Adrenal gland (tissue), 12 donors: ENCODE measurements around the gene C5AR1. TPM values are rescaled to one million over a fixed set of nuclear protein-coding genes. Genes with fewer than 3 reads are reported as not detected.
"Not testable (repeated sequence)": the region's sequence is repeated elsewhere in the genome, so short reads cannot be mapped to it uniquely, and the experiment has no call there.

Source experiments
- DNase-seq, 7 donors: peaks; one replicate each; pipeline ENCODE4 v3.0.0-alpha.2; 2019 to 2020
- H3K27ac ChIP-seq, 5 donors: fragments of 200-600 bp; sonication (generic) in 4 of 5; 1 replicate in 3 of 5; 2 replicates in 2 of 5; pipeline versions ENCODE4 v1.5.1 to v1.8.0; 2016 to 2020; ENCODE audit warnings: mild to moderate bottlenecking in 1 of 5
- H3K27me3 ChIP-seq: fragments of 200-600 bp; 2 replicates; pipeline ENCODE4 v1.8.0; 2021
- H3K36me3 ChIP-seq, 2 donors: fragments of 200-600 bp; replicated peaks in 1 of 2; 1 replicate in 1 of 2; 2 replicates in 1 of 2; pipeline versions ENCODE4 v1.5.1 to v1.8.0; 2018 to 2022
- H3K4me1 ChIP-seq, 2 donors: fragments of 200-600 bp; replicated peaks in 1 of 2; 1 replicate in 1 of 2; 2 replicates in 1 of 2; pipeline versions ENCODE4 v1.5.1 to v1.8.0; 2018 to 2021
- H3K4me3 ChIP-seq, 4 donors: fragments of 200-600 bp; sonication (generic) in 3 of 4; one replicate each; pipeline ENCODE4 v1.5.1; 2016 to 2018
- H3K9me3 ChIP-seq, 3 donors: fragments of 200-600 bp; sonication (generic) in 1 of 3; replicated peaks in 1 of 3; 1 replicate in 2 of 3; 2 replicates in 1 of 3; pipeline versions ENCODE4 v1.5.1 to v1.8.0; 2016 to 2021
- POLR2A ChIP-seq, 2 donors: fragments of 450-650 bp; IDR thresholded peaks; one replicate each; pipeline ENCODE4 v1.6.1; 2017; ENCODE audit warnings: antibody characterized with exemption in 2 of 2, mild to moderate bottlenecking in 2 of 2, moderate library complexity in 1 of 2
- WGBS, 4 donors: extraction: QIAGEN DNeasy Blood & Tissue Kit in 2 of 4; methylation state at CpG; one replicate each; pipeline versions ENCODE4 v1.1.5 to v1.1.7; 2013 to 2017; 5-methylcytosine and 5-hydroxymethylcytosine counted together
- intact Hi-C, 2 donors: fragments of 100-400 bp; cut with DNase I; formaldehyde crosslinking; loops; one replicate each; pipeline versions ENCODE4 v1.14.1 to v1.15.0; 2022 to 2023
- polyA plus RNA-seq, 3 donors: library from polyadenylated mRNA; stranded (reverse); fragments of 200-250 nt in 2 of 3; fragments of 350-450 nt in 1 of 3; fragmentation: Illumina TruSeq in 1 of 3; extraction: RNeasy Lipid Tissue Mini Kit (QIAGEN cat#74804) in 1 of 3; gene quantifications; one replicate each; pipeline ENCODE4 v1.2.3, GENCODE V29; 2013 to 2014
- total RNA-seq, 9 donors: library from RNA; depleted of rRNA in 4 of 9; stranded (reverse); fragments of >200 nt in 4 of 9; fragments of 120-200 nt in 1 of 9; fragmentation: NEBNext Ultra II Directional in 1 of 9; extraction: Animal tissue kit (Norgen Biotek cat#: 25700) in 1 of 9; gene quantifications; one replicate each; pipeline versions ENCODE4 v1.1.0 to v1.2.4, GENCODE V29; 2013 to 2023
- TF ChIP-seq, protein P1 (sequence below), 6 experiments: fragments of 450-650 bp in 4 of 6; fragments of 200-600 bp in 2 of 6; sonication (generic) in 1 of 6; IDR thresholded peaks; 1 replicate in 5 of 6; 2 replicates in 1 of 6; pipeline versions ENCODE4 v1.5.1 to v1.8.0; 2016 to 2021; ENCODE audit warnings: antibody characterized with exemption in 6 of 6, mild to moderate bottlenecking in 2 of 6, moderate library complexity in 1 of 6
- donor health status: healthy with polysubstance abuse.
- donor health status: Bipolar disorder and iron deficiency.
- donor health status: DM: yes; HTN: yes; CAD: no.
- donor health status: DM: no; HTN: no; CAD: no.
- donor health status: DM: no; HTN: no; CAD: no.
- donor health status: DM: yes; HTN: yes; CAD: no.

The C5AR1 gene
- total and polyA plus RNA-seq, 12 donors, result 0.91 to 34.8 (median 14.6) TPM

DNA sequence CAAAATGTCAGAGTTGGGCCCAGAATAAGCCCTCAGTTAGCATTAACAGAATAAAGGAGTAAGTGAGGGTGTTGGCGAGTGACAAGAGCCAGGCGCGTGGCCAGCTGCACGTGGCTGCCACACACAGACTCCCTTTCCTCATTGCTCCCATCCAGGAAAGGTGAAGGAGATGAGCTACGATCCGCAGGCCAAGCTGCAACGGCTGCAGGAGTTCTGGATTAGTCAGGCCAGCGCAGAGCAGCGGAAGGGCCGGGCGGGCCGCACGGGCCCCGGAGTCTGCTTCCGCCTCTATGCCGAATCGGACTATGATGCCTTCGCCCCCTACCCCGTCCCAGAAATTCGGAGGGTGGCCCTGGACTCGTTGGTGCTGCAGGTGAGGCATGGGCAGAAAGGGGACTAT lies 52.7 kb downstream of the C5AR1 start:
- H3K27me3 ChIP-seq, result no peaks in the 10 kb centered on the region
- peaks cover 0 to 84% of the 10 kb centered on the region in 2 donors for H3K36me3 ChIP-seq
- H3K9me3 ChIP-seq, result no peaks in the 10 kb centered on the region
- intact Hi-C loops, result no loop called here
- no peak overlapping the region for H3K4me3 ChIP-seq
- no peak for DNase-seq
- no peaks in the 10 kb centered on the region for H3K4me1 ChIP-seq
- TF ChIP-seq, protein P1, sequence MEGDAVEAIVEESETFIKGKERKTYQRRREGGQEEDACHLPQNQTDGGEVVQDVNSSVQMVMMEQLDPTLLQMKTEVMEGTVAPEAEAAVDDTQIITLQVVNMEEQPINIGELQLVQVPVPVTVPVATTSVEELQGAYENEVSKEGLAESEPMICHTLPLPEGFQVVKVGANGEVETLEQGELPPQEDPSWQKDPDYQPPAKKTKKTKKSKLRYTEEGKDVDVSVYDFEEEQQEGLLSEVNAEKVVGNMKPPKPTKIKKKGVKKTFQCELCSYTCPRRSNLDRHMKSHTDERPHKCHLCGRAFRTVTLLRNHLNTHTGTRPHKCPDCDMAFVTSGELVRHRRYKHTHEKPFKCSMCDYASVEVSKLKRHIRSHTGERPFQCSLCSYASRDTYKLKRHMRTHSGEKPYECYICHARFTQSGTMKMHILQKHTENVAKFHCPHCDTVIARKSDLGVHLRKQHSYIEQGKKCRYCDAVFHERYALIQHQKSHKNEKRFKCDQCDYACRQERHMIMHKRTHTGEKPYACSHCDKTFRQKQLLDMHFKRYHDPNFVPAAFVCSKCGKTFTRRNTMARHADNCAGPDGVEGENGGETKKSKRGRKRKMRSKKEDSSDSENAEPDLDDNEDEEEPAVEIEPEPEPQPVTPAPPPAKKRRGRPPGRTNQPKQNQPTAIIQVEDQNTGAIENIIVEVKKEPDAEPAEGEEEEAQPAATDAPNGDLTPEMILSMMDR (IDR thresholded peaks at IDR 0.05), result no peak
- TF ChIP-seq POLR2A (IDR thresholded peaks at IDR 0.05), result no peak
- no peak overlapping the region for H3K27ac ChIP-seq
- 93 to 96% (median 94%) methylated on average over 21 of the region's 21 CpGs for WGBS, 4 donors

DNA sequence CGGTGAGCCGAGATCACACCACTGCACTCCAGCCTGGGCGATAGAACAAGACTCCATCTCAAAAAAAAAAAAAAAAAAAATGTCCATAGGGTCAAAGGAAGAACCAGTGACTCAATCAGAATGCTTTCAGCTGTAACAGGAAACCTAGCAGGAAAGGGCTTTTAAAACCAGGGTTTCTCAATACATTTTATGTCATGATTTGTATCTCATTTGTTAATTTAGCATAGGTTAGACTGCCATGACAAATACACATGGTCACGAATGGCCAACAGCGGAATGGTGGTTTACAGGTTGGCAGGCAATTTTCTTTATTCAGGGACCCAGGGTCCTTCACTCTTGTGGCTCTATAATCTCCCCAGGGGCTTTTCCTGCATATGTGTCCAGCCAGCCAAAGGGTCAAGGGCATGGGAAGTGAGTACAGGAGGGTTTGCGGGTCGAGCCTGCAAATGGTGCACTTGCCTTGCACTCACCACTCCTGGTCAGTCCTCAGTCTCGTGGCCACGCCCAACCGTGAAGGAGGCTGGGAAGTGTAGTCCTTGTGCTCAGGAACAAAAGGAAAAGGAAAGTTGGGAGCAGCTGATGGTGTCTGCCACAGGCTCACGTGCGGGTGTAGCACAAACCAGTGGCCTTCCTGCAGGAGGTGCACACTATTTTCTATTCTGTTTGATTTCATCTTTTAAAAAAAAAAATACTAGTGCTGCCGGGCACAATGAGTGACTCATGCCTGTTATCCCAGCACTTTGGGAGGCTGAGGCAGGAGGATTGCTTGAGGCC lies 54.3 kb downstream of the C5AR1 start:
- Histone ChIP-seq H3K27ac (no peak overlapping the region), H3K4me1 (no peaks in the 10 kb centered on the region), H3K4me3 (no peak overlapping the region), H3K36me3 (peaks cover 0 to 73% of the 10 kb centered on the region in 2 donors), H3K27me3 (no peaks in the 10 kb centered on the region), H3K9me3 (no peaks in the 10 kb centered on the region)
- WGBS, 4 donors, result 74 to 83% (median 79%) methylated on average over 12 to 13 of the region's 13 CpGs
- peak in 2 of 7 donors; percentile 45 to 47 for DNase-seq
- TF ChIP-seq POLR2A (IDR thresholded peaks at IDR 0.05), result no peak
- TF ChIP-seq, protein P1 (IDR thresholded peaks at IDR 0.05), result no peak
- intact Hi-C loops, result no loop called here

DNA sequence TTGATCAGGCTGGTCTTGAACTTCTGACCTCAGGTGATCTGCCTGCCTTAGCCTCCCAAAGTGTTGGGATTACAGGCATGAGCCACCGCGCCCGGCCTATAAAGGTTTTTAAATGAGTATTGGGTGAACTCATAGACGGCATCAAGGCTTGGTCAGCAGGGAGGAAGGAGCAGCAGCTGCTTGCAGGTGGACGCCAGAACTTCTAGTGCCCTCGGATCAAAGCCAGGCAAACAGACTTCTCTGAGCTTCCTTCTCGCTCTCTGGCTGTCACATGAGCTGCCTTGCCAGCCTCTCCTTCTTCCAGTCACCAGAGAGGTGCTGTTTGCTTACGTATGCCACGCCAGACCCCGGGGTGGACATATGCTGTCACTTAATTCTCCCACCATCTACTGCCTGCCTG lies 55.8 kb downstream of the C5AR1 start:
- H3K27me3 ChIP-seq, DNase-seq, H3K4me3 ChIP-seq, H3K27ac ChIP-seq, H3K9me3 ChIP-seq, H3K4me1 ChIP-seq, intact Hi-C loops: not testable (repeated sequence)
- WGBS, 4 donors, result 88 to 96% (median 92%) methylated on average over 7 to 10 of the region's 10 CpGs
- peaks cover 0 to 69% of the 10 kb centered on the region in 2 donors for H3K36me3 ChIP-seq

DNA sequence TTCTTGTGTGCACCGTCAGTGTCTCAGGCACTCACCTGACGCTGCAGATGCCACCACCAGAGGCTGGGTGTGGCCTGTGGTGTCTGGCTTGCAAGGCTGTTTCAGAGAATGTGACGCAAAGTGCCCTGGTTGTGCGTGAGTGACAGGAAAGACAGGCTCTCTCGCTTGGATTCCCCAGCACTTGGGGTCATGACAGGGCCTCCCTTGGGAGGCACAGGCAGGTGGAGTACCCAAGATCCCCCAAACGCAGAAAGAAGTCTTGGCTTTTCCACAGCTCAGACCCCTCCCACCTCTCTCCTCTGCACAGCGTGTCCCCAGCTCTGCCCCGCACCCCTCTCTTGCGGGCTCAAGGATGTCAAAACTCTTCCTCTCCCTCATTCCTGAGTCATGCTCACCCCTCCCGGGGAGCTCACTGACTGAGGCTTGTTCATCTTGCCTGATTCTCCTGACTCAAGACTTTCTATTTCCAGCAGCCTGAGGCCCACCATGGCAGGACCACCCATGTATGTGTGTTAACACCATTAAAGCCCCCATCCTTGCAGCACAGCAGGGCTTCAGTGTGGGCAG lies 60.5 kb downstream of the C5AR1 start:
- Histone ChIP-seq H3K4me3 (no peak overlapping the region), H3K27me3 (no peaks in the 10 kb centered on the region), H3K4me1 (peaks cover 0 to 12% of the 10 kb centered on the region in 2 donors), H3K36me3 (peaks cover 0 to 62% of the 10 kb centered on the region in 2 donors), H3K9me3 (no peaks in the 10 kb centered on the region), H3K27ac (peak overlapping the region in 3 of 5 donors; percentile 20 to 76 (median 70))
- TF ChIP-seq, protein P1 (IDR thresholded peaks at IDR 0.05), result no peak
- TF ChIP-seq POLR2A (IDR thresholded peaks at IDR 0.05), result no peak
- 25 to 49% (median 39%) methylated on average over 8 to 10 of the region's 10 CpGs for WGBS, 4 donors
- DNase-seq, result peak; percentile 60 to 87 (median 71)
- intact Hi-C loops, result no loop called here
